RKO (cell line): ENCODE data around the gene NFATC2IP.
"Not testable (repeated sequence)": the region's sequence is repeated elsewhere in the genome, so short reads cannot be mapped to it uniquely, and the experiment has no call there.

ENCODE experiments used
- DNase-seq: peaks from one replicate; pipeline ENCODE4 v3.0.0-alpha.2; 2016; ENCODE audit warnings: low spot score

The NFATC2IP gene

GRCh38 chr16:28974007-28974436 is 23.3 kb downstream of the NFATC2IP start:
- peak; percentile 76 for DNase-seq

GRCh38 chr16:28974437-28975157 is 23.9 kb downstream of the NFATC2IP start, which contains the start of gene SPNS1:
Gene SPNS1, plus strand, starts transcription at chr16:28974778. Its CDS starts 374 bp downstream, at chr16:28975152.
- peak; percentile 97 for DNase-seq

GRCh38 chr16:28975158-28975599 is 24.4 kb downstream of the NFATC2IP start:
- peak; percentile 40 for DNase-seq

GRCh38 chr16:28977703-28978662 is 27.2 kb downstream of the NFATC2IP start:
- no peak for DNase-seq

- DNase-seq, result not testable (repeated sequence)
These were observed 29.6 kb downstream of the NFATC2IP start for GRCh38 chr16:28980330-28980729.

GRCh38 chr16:28980929-28981328 is 30.2 kb downstream of the NFATC2IP start:
- DNase-seq, result no peak

GRCh38 chr16:28981517-28981916 is 30.8 kb downstream of the NFATC2IP start:
- peak; percentile 14 for DNase-seq

- no peak for DNase-seq
These were observed 31.7 kb downstream of the NFATC2IP start for GRCh38 chr16:28982418-28982817.

- DNase-seq, result no peak
These were observed 32.2 kb downstream of the NFATC2IP start for GRCh38 chr16:28982949-28983348.

GRCh38 chr16:28983644-28984043 is 32.9 kb downstream of the NFATC2IP start:
- no peak for DNase-seq

- DNase-seq, result no peak
These were observed 33.4 kb downstream of the NFATC2IP start for GRCh38 chr16:28984091-28984490.

GRCh38 chr16:28984619-28985135 is 33.9 kb downstream of the NFATC2IP start, which contains the start of gene LAT:
Gene LAT, plus strand, starts transcription at chr16:28985052. Its CDS starts 366 bp downstream, at chr16:28985418.
- peak; percentile 24 for DNase-seq

- no peak for DNase-seq
These were observed 34.7 kb downstream of the NFATC2IP start for GRCh38 chr16:28985211-28986041.

- DNase-seq, result no peak
These were observed 35.3 kb downstream of the NFATC2IP start for GRCh38 chr16:28986046-28986445.

- no peak for DNase-seq
These were observed 35.8 kb downstream of the NFATC2IP start for GRCh38 chr16:28986492-28986891.

- no peak for DNase-seq
These were observed 36.6 kb downstream of the NFATC2IP start for GRCh38 chr16:28987170-28987853.

GRCh38 chr16:28989363-28989762 is 38.6 kb downstream of the NFATC2IP start:
- DNase-seq, result no peak

- no peak for DNase-seq
These were observed 39.8 kb downstream of the NFATC2IP start for GRCh38 chr16:28990375-28991040.

GRCh38 chr16:28991687-28992086 is 41.0 kb downstream of the NFATC2IP start:
- no peak for DNase-seq

GRCh38 chr16:28992496-28992895 is 41.8 kb downstream of the NFATC2IP start:
- no peak for DNase-seq
